Mammary epithelial cell (primary cell): ENCODE results near the gene SETD1B.
"Not testable (repeated sequence)": the region's sequence is repeated elsewhere in the genome, so short reads cannot be mapped to it uniquely, and the experiment has no call there.

Experiments
- CTCF ChIP-seq, 2 donors: IDR thresholded peaks in 1 of 2; conservative IDR thresholded peaks in 1 of 2; 2 replicates each; pipeline ENCODE4 v1.5.1; 2011 to 2012; ENCODE audit warnings: inconsistent platforms in 2 of 2, low read length in 2 of 2, mild to moderate bottlenecking in 2 of 2, control low read depth in 1 of 2, low read depth in 1 of 2; ENCODE audit not compliant: insufficient read depth in 1 of 2; ENCODE audit errors: extremely low read depth in 1 of 2
- EZH2 ChIP-seq: IDR thresholded peaks from 2 replicates; pipeline ENCODE4 v1.6.1; 2012; ENCODE audit warnings: low read length, inconsistent platforms, borderline replicate concordance

- TF ChIP-seq CTCF (conservative IDR thresholded peaks at IDR 0.05 in 1 of 2, IDR thresholded peaks at IDR 0.05 in 1 of 2; ENCODE audit: extremely low read depth in 1 of 2, insufficient read depth in 1 of 2, low read depth in 1 of 2, low read length in 2 of 2); EZH2: not testable (repeated sequence)
These were observed 65.4 kb downstream of the SETD1B start for GRCh38 chr12:121869229-121869628.
